ENCODE data around the gene TM7SF2. TPM values are rescaled to one million over a fixed set of nuclear protein-coding genes. Genes with fewer than 3 reads are reported as not detected.

The TM7SF2 gene
- polyA plus RNA-seq, 1 donor (not counting 4 experiments of a cell fraction or from before 2014, with no cell fraction given): 9.7 TPM

DNA sequence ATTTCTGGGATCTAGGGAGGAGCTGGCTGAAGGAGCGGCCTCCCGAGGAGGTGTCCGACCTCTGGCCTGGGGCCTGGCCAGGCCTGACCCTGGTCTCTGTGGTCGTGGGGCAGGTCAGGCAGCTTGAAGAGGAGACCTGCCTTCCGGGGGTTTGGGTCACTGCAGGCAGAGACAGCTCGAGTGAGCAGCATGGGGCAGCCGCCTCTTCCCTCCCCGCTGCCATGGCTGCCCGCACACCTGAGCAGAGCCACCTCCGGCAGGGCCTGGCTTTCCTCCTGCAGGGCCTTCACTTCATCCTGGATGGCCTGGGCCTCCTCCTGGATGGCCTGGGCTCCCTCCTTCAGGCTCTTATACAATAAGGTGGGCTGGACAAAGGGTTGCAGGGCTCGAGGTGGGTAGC is 45.4 kb upstream of the TM7SF2 start:
- TF ChIP-seq CTCF (optimal IDR thresholded peaks at IDR 0.05 in 1 of 3, IDR thresholded peaks at IDR 0.05 in 1 of 3, conservative IDR thresholded peaks at IDR 0.05 in 1 of 3; ENCODE audit: extremely low read depth in 1 of 3, insufficient read depth in 2 of 3, low read length in 3 of 3) (no peak), EZH2 (IDR thresholded peaks at IDR 0.05; ENCODE audit: low read length) (no peak)
- Histone ChIP-seq H3K79me2 (ENCODE audit: control insufficient read depth, insufficient read depth, low read length) (no peaks in the 10 kb centered on the region), H3K9ac (ENCODE audit: control insufficient read depth, extremely low read depth, insufficient read depth, low read length) (no peak overlapping the region), H4K20me1 (ENCODE audit: control insufficient read depth, extremely low read depth, insufficient read depth, low read length) (no peaks in the 10 kb centered on the region), H3K4me2 (ENCODE audit: control insufficient read depth, extremely low read depth, insufficient read depth, low read depth, low read length) (no peak overlapping the region), H3K9me3 (ENCODE audit: control insufficient read depth, low read depth, low read length) (no peaks in the 10 kb centered on the region), H3K4me3 (ENCODE audit: control insufficient read depth in 2 of 3, extremely low read depth in 1 of 3, insufficient read depth in 2 of 3, low read depth in 1 of 3, low read length in 3 of 3) (no peak overlapping the region), H3K27ac (ENCODE audit: control insufficient read depth, insufficient read depth, low read length) (no peak overlapping the region), H3K9me1 (ENCODE audit: control insufficient read depth, extremely low read depth, insufficient read depth, low read length) (no peaks in the 10 kb centered on the region), H3K27me3 (ENCODE audit: control insufficient read depth, extremely low read depth, insufficient read depth, low read length) (no peaks in the 10 kb centered on the region), H2AFZ (ENCODE audit: control insufficient read depth, low read length) (no peak overlapping the region), H3K36me3 (ENCODE audit: control insufficient read depth in 2 of 2, extremely low read depth in 1 of 2, insufficient read depth in 2 of 2, low read length in 2 of 2) (no peaks in the 10 kb centered on the region), H3K4me1 (ENCODE audit: control insufficient read depth, extremely low read depth, insufficient read depth, low read length) (no peaks in the 10 kb centered on the region)
- DNase-seq (ENCODE audit: low read depth, low spot score) (no peak), FAIRE-seq (no peak)
- dilution Hi-C loops (cut with MboI; ENCODE audit: extremely low pct_ligation_motif_present, low sequenced_read_pairs): no loop called here

DNA sequence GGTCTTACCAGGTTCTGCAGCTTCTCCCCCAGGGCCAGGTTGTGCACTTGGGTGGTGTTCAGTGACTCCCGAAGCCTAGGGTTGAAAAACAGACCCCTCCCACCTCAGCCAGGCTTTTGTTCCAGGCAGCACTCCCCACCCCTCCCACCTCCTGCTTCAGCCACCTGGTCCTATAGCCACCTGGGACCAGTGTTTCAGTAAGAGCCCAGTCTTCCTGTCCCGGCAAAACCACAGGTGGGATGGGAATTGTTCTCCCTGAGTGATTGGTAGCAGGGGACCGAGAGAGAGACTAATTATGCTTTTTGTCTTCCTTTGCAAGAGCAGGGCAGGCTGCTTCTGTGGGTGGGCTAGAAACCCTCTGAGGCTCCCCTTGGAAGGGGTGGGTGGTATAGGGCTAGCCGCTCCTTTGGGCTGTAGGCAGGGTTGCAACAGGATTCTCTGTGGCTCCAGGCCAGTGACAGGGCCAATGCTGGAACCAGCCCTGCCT is 44.8 kb upstream of the TM7SF2 start:
- Histone ChIP-seq H3K4me2 (ENCODE audit: control insufficient read depth, extremely low read depth, insufficient read depth, low read depth, low read length) (no peak overlapping the region), H3K79me2 (ENCODE audit: control insufficient read depth, insufficient read depth, low read length) (no peaks in the 10 kb centered on the region), H3K9ac (ENCODE audit: control insufficient read depth, extremely low read depth, insufficient read depth, low read length) (no peak overlapping the region), H3K9me1 (ENCODE audit: control insufficient read depth, extremely low read depth, insufficient read depth, low read length) (no peaks in the 10 kb centered on the region), H2AFZ (ENCODE audit: control insufficient read depth, low read length) (no peak overlapping the region), H3K4me1 (ENCODE audit: control insufficient read depth, extremely low read depth, insufficient read depth, low read length) (no peaks in the 10 kb centered on the region), H3K9me3 (ENCODE audit: control insufficient read depth, low read depth, low read length) (no peaks in the 10 kb centered on the region), H4K20me1 (ENCODE audit: control insufficient read depth, extremely low read depth, insufficient read depth, low read length) (no peaks in the 10 kb centered on the region), H3K4me3 (ENCODE audit: control insufficient read depth in 2 of 3, extremely low read depth in 1 of 3, insufficient read depth in 2 of 3, low read depth in 1 of 3, low read length in 3 of 3) (no peak overlapping the region), H3K36me3 (ENCODE audit: control insufficient read depth in 2 of 2, extremely low read depth in 1 of 2, insufficient read depth in 2 of 2, low read length in 2 of 2) (no peaks in the 10 kb centered on the region), H3K27me3 (ENCODE audit: control insufficient read depth, extremely low read depth, insufficient read depth, low read length) (no peaks in the 10 kb centered on the region), H3K27ac (ENCODE audit: control insufficient read depth, insufficient read depth, low read length) (no peak overlapping the region)
- DNase-seq (ENCODE audit: low read depth, low spot score): no peak
- no peak for FAIRE-seq
- dilution Hi-C loops (cut with MboI; ENCODE audit: extremely low pct_ligation_motif_present, low sequenced_read_pairs): no loop called here
- TF ChIP-seq EZH2 (IDR thresholded peaks at IDR 0.05; ENCODE audit: low read length): no peak
- no peak for TF ChIP-seq CTCF (optimal IDR thresholded peaks at IDR 0.05 in 1 of 3, IDR thresholded peaks at IDR 0.05 in 1 of 3, conservative IDR thresholded peaks at IDR 0.05 in 1 of 3; ENCODE audit: extremely low read depth in 1 of 3, insufficient read depth in 2 of 3, low read length in 3 of 3)
